Measurements from ENCODE around the gene EXOC6B.

GRCh38 chr2:72236445-72237067, 589.3 kb downstream of the EXOC6B start:
- TF ChIP-seq ZNF121 (CRISPR knock-in tag; IDR thresholded peaks at IDR 0.05) (no peak), MXD4 (CRISPR knock-in tag; IDR thresholded peaks at IDR 0.05; ENCODE audit: borderline replicate concordance) (no peak), CTCF (IDR thresholded peaks at IDR 0.05) (no peak), ATF1 (CRISPR knock-in tag; IDR thresholded peaks at IDR 0.05) (no peak), ZNF263 (CRISPR knock-in tag; IDR thresholded peaks at IDR 0.05; ENCODE audit: low read depth) (no peak), USF2 (CRISPR knock-in tag; IDR thresholded peaks at IDR 0.05) (no peak)
